K562 (cell line): Measurements from ENCODE around the gene VTA1. TPM values are rescaled to one million over a fixed set of nuclear protein-coding genes. Genes with fewer than 3 reads are reported as not detected.

Source experiments
- CC2D1A ChIP-seq: fragments of 450-650 bp; IDR thresholded peaks from 2 replicates; pipeline ENCODE4 v1.6.1; 2017; ENCODE audit warnings: mild to moderate bottlenecking
- PHB ChIP-seq: fragments of 250-450 bp; sonication (Bioruptor Pico); IDR thresholded peaks from 2 replicates; pipeline ENCODE4 v1.5.0; 2021
- RBM14 ChIP-seq: fragments of 200-400 bp; formaldehyde crosslinking; IDR thresholded peaks from 2 replicates; pipeline ENCODE4 v1.6.1; 2018; ENCODE audit warnings: low read depth, mild to moderate bottlenecking, low read length, moderate library complexity, borderline replicate concordance; ENCODE audit not compliant: insufficient read depth
- TRIM28 ChIP-seq: fragments of 450-650 bp; IDR thresholded peaks from 2 replicates; pipeline ENCODE4 v1.6.1; 2017
- XRCC5 ChIP-seq: fragments of 200-400 bp; formaldehyde crosslinking; IDR thresholded peaks from 2 replicates; pipeline ENCODE4 v1.6.1; 2017; ENCODE audit warnings: low read depth, mild to moderate bottlenecking, low read length
- ZEB2 ChIP-seq: fragments of 450-650 bp; IDR thresholded peaks from 2 replicates; pipeline ENCODE4 v1.6.1; 2016
- ZNF140 ChIP-seq: fragments of 250-450 bp; sonication (Bioruptor Pico); IDR thresholded peaks from 2 replicates; pipeline ENCODE4 v1.8.0; 2021; ENCODE audit warnings: moderate library complexity, mild to moderate bottlenecking, inconsistent platforms
- ZNF217 ChIP-seq: sonication (generic); formaldehyde crosslinking; IDR thresholded peaks from 2 replicates; pipeline ENCODE4 v1.8.0; 2022; ENCODE audit warnings: mild to moderate bottlenecking, missing genetic modification reagents
- polyA plus RNA-seq, 8 experiments: library from polyadenylated mRNA; depleted of rRNA in 4 of 8; stranded (reverse) in 5 of 8; unstranded in 3 of 8; fragments of >200 nt; fragmentation: Nextera tagmentation in 2 of 8; fragmentation: Illumina TruSeq in 1 of 8; extraction: Ambion mirVana in 2 of 8; extraction: Trizol in 1 of 8; gene quantifications; 2 replicates each; pipeline versions ENCODE4 v1.2.1 to v1.2.3, GENCODE V29; 2011 to 2014; ENCODE audit warnings: inconsistent platforms in 1 of 8, missing spikeins in 1 of 8
- total RNA-seq, 7 experiments: library from RNA; depleted of rRNA in 6 of 7; stranded (reverse); fragments of >200 nt in 6 of 7; fragmentation: Illumina TruSeq in 2 of 7; extraction: Trizol in 2 of 7; gene quantifications; 2 replicates each; pipeline versions ENCODE4 v1.2.1 to v1.2.3, GENCODE V29; 2011 to 2021; ENCODE audit warnings: low replicate concordance in 1 of 7
- TF ChIP-seq, protein P1 (sequence below), 3 experiments: fragments of 200-800 bp in 1 of 3; fragments of 250-450 bp in 1 of 3; fragments of 450-650 bp in 1 of 3; sonication (Bioruptor Pico) in 1 of 3; sonication (Bioruptor generic) in 1 of 3; formaldehyde crosslinking in 1 of 3; IDR thresholded peaks; 2 replicates each; pipeline versions ENCODE4 v1.6.1 to v1.8.0; 2016 to 2022; ENCODE audit warnings: mild to moderate bottlenecking in 2 of 3, missing genetic modification characterization in 2 of 3, missing compliant biosample characterization in 1 of 3, moderate library complexity in 1 of 3
- TF ChIP-seq, protein P2 (sequence below): fragments of 150-350 bp; IDR thresholded peaks from 2 replicates; pipeline ENCODE4 v1.6.1; 2014; ENCODE audit warnings: low read depth, mild to moderate bottlenecking, low read length, borderline replicate concordance
- TF ChIP-seq, protein P3 (sequence below): sonication (generic); formaldehyde crosslinking; IDR thresholded peaks from 2 replicates; pipeline ENCODE4 v1.8.1; 2023; ENCODE audit warnings: missing genetic modification reagents, mild to moderate bottlenecking, borderline replicate concordance
- TF ChIP-seq, protein P4 (sequence below): fragments of 250-450 bp; sonication (Bioruptor Pico); IDR thresholded peaks from 2 replicates; pipeline ENCODE4 v1.9.0; 2021; ENCODE audit warnings: mild to moderate bottlenecking, inconsistent platforms

VTA1 gene
- total and polyA plus RNA-seq, 9 of the 15 experiments (the other 6 are each of a cell fraction or from before 2014, with no cell fraction given), result 47.8 to 182 (median 84.6) TPM

DNA sequence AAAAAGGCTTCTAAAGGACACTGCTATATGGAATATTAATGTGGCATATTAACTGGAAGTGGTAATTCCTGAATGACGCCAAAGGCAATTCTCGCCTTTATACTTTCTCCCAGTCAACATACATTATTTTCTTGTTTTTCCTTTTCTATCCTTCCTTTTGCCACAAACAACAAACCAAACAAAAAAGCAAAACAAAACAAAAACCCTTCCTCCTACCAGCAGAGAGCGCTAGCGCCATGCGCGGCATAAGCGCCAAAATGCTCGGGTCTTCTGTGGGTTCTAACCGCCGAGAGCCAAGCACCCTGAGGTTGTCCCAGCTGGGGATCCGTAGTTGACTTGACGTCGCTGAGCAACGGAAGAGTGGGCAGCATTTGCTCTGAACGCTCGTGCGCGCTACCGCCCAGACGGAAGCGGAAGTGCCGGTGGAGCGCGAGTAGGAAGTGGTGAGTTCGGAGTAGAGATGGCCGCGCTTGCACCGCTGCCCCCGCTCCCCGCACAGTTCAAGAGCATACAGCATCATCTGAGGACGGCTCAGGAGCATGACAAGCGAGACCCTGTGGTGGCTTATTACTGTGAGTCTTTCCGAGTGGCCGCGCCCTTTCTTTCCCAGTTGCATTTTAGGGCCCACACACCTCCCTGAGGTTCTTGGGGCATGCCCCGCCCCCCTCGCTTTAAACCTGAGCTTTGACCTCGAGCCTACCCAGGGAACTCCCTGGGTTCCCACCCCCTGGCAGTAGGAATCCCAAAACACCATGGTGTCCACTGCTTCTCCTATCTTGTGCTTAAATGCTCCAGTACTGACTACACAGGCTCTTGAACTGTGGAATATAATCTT, at the start of gene VTA1, which contains the start of gene NMBR (continued):
- TF ChIP-seq, protein P1, sequence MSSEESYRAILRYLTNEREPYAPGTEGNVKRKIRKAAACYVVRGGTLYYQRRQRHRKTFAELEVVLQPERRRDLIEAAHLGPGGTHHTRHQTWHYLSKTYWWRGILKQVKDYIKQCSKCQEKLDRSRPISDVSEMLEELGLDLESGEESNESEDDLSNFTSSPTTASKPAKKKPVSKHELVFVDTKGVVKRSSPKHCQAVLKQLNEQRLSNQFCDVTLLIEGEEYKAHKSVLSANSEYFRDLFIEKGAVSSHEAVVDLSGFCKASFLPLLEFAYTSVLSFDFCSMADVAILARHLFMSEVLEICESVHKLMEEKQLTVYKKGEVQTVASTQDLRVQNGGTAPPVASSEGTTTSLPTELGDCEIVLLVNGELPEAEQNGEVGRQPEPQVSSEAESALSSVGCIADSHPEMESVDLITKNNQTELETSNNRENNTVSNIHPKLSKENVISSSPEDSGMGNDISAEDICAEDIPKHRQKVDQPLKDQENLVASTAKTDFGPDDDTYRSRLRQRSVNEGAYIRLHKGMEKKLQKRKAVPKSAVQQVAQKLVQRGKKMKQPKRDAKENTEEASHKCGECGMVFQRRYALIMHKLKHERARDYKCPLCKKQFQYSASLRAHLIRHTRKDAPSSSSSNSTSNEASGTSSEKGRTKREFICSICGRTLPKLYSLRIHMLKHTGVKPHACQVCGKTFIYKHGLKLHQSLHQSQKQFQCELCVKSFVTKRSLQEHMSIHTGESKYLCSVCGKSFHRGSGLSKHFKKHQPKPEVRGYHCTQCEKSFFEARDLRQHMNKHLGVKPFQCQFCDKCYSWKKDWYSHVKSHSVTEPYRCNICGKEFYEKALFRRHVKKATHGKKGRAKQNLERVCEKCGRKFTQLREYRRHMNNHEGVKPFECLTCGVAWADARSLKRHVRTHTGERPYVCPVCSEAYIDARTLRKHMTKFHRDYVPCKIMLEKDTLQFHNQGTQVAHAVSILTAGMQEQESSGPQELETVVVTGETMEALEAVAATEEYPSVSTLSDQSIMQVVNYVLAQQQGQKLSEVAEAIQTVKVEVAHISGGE (CRISPR knock-in tag; IDR thresholded peaks at IDR 0.05), result peak in 2 of 3 experiments; percentile 60 to 92; a peak in 3 of 6 replicates
- TF ChIP-seq, protein P2, sequence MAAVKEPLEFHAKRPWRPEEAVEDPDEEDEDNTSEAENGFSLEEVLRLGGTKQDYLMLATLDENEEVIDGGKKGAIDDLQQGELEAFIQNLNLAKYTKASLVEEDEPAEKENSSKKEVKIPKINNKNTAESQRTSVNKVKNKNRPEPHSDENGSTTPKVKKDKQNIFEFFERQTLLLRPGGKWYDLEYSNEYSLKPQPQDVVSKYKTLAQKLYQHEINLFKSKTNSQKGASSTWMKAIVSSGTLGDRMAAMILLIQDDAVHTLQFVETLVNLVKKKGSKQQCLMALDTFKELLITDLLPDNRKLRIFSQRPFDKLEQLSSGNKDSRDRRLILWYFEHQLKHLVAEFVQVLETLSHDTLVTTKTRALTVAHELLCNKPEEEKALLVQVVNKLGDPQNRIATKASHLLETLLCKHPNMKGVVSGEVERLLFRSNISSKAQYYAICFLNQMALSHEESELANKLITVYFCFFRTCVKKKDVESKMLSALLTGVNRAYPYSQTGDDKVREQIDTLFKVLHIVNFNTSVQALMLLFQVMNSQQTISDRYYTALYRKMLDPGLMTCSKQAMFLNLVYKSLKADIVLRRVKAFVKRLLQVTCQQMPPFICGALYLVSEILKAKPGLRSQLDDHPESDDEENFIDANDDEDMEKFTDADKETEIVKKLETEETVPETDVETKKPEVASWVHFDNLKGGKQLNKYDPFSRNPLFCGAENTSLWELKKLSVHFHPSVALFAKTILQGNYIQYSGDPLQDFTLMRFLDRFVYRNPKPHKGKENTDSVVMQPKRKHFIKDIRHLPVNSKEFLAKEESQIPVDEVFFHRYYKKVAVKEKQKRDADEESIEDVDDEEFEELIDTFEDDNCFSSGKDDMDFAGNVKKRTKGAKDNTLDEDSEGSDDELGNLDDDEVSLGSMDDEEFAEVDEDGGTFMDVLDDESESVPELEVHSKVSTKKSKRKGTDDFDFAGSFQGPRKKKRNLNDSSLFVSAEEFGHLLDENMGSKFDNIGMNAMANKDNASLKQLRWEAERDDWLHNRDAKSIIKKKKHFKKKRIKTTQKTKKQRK, result no peak
- TF ChIP-seq ZNF140 (CRISPR knock-in tag) (no peak), PHB (CRISPR knock-in tag) (no peak), XRCC5 (peak; percentile 96), TRIM28 (peak; percentile 73), CC2D1A (peak; percentile 98), ZNF217 (no peak), ZEB2 (0 out of 2 replicates have a peak, but pooled peaks have one; percentile 30), RBM14 (no peak)
- TF ChIP-seq, protein P3, sequence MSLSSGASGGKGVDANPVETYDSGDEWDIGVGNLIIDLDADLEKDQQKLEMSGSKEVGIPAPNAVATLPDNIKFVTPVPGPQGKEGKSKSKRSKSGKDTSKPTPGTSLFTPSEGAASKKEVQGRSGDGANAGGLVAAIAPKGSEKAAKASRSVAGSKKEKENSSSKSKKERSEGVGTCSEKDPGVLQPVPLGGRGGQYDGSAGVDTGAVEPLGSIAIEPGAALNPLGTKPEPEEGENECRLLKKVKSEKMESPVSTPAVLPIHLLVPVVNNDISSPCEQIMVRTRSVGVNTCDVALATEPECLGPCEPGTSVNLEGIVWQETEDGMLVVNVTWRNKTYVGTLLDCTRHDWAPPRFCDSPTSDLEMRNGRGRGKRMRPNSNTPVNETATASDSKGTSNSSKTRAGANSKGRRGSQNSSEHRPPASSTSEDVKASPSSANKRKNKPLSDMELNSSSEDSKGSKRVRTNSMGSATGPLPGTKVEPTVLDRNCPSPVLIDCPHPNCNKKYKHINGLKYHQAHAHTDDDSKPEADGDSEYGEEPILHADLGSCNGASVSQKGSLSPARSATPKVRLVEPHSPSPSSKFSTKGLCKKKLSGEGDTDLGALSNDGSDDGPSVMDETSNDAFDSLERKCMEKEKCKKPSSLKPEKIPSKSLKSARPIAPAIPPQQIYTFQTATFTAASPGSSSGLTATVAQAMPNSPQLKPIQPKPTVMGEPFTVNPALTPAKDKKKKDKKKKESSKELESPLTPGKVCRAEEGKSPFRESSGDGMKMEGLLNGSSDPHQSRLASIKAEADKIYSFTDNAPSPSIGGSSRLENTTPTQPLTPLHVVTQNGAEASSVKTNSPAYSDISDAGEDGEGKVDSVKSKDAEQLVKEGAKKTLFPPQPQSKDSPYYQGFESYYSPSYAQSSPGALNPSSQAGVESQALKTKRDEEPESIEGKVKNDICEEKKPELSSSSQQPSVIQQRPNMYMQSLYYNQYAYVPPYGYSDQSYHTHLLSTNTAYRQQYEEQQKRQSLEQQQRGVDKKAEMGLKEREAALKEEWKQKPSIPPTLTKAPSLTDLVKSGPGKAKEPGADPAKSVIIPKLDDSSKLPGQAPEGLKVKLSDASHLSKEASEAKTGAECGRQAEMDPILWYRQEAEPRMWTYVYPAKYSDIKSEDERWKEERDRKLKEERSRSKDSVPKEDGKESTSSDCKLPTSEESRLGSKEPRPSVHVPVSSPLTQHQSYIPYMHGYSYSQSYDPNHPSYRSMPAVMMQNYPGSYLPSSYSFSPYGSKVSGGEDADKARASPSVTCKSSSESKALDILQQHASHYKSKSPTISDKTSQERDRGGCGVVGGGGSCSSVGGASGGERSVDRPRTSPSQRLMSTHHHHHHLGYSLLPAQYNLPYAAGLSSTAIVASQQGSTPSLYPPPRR (CRISPR knock-in tag), result no peak; the same call in 1 of the 2 replicates
- TF ChIP-seq, protein P4, sequence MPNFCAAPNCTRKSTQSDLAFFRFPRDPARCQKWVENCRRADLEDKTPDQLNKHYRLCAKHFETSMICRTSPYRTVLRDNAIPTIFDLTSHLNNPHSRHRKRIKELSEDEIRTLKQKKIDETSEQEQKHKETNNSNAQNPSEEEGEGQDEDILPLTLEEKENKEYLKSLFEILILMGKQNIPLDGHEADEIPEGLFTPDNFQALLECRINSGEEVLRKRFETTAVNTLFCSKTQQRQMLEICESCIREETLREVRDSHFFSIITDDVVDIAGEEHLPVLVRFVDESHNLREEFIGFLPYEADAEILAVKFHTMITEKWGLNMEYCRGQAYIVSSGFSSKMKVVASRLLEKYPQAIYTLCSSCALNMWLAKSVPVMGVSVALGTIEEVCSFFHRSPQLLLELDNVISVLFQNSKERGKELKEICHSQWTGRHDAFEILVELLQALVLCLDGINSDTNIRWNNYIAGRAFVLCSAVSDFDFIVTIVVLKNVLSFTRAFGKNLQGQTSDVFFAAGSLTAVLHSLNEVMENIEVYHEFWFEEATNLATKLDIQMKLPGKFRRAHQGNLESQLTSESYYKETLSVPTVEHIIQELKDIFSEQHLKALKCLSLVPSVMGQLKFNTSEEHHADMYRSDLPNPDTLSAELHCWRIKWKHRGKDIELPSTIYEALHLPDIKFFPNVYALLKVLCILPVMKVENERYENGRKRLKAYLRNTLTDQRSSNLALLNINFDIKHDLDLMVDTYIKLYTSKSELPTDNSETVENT, result no peak
